ENCODE measurements around the gene MBNL1.
"Not testable (repeated sequence)": the region's sequence is repeated elsewhere in the genome, so short reads cannot be mapped to it uniquely, and the experiment has no call there.

Gene MBNL1

DNA sequence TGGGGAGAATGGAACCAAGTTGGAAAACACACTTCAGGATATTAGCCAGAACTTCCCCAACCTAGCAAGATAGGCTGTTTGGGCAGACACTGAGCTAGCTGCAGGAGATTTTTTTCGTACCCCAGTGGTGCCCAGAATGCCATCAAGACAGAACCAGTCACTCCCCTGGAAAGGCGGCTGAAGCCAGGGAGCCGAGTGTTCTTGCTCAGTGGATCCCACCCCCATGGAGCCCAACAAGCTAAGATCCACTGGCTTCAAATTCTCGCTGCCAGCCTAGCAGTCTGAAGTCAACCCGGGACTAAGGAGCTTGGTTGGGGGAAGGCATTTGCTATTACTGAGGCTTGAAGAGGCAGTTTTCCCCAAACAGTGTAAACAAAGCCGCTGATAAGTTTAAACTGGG is 152.4 kb downstream of the MBNL1 start:
- Histone ChIP-seq H3K36me3 (ENCODE audit: control insufficient read depth, insufficient read depth, low read length) (peaks cover 14% of the 10 kb centered on the region), H3K4me3 (replicated peaks; ENCODE audit: low read depth, low read length) (no peak overlapping the region), H3K27me3 (replicated peaks; ENCODE audit: control insufficient read depth, insufficient read depth, low read length) (no peaks in the 10 kb centered on the region)
- DNase-seq (ENCODE audit: extremely low read depth, insufficient read length), result no peak
- TF ChIP-seq, protein P1, sequence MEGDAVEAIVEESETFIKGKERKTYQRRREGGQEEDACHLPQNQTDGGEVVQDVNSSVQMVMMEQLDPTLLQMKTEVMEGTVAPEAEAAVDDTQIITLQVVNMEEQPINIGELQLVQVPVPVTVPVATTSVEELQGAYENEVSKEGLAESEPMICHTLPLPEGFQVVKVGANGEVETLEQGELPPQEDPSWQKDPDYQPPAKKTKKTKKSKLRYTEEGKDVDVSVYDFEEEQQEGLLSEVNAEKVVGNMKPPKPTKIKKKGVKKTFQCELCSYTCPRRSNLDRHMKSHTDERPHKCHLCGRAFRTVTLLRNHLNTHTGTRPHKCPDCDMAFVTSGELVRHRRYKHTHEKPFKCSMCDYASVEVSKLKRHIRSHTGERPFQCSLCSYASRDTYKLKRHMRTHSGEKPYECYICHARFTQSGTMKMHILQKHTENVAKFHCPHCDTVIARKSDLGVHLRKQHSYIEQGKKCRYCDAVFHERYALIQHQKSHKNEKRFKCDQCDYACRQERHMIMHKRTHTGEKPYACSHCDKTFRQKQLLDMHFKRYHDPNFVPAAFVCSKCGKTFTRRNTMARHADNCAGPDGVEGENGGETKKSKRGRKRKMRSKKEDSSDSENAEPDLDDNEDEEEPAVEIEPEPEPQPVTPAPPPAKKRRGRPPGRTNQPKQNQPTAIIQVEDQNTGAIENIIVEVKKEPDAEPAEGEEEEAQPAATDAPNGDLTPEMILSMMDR (IDR thresholded peaks at IDR 0.05; ENCODE audit: insufficient read depth, low read length, poor library complexity, severe bottlenecking), result no peak

DNA sequence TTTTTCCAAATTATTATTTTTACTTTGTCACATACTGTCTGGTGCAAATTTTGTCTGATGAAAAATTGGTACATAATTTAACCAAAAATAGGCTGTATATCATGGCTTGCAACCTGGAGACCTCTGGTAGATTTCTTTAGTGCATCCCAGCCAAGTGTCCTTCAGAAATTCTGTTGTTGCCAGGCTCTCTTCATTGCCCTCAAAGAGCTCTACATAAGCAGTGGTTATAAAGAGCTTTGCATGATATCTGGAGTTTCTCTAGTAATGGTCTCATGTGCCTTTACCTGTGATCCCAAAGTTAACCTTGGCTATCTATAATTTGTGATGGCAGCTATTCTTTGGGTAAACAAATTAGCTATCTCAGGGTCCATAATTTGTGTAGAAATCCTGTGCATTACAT is 157.7 kb downstream of the MBNL1 start:
- DNase-seq (ENCODE audit: extremely low read depth, insufficient read length), result no peak
- Histone ChIP-seq H3K27me3 (replicated peaks; ENCODE audit: control insufficient read depth, insufficient read depth, low read length) (no peaks in the 10 kb centered on the region), H3K4me3 (replicated peaks; ENCODE audit: low read depth, low read length) (no peak overlapping the region), H3K36me3 (ENCODE audit: control insufficient read depth, insufficient read depth, low read length) (peaks cover 2% of the 10 kb centered on the region; the same call in 1 of the 2 replicates)
- TF ChIP-seq, protein P1 (IDR thresholded peaks at IDR 0.05; ENCODE audit: insufficient read depth, low read length, poor library complexity, severe bottlenecking), result no peak

DNA sequence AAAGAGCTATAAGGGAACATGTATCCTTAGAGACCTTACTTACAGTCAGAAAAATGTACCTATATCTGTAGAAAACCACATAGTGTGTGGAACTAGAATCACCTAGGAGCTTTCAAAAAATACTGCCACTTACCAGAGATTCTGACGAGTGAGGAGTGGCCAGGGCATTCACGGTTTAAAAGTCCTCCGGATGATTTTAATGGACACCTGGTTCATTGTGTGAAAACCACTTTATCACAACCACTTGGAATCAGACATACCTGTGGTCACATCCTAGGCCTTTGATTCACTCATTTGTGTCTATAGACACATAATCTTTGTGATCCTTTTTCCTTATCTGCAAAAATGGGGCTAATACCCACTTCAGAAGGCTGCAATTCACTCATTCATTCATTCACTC is 159.8 kb downstream of the MBNL1 start:
- H3K27me3 ChIP-seq (replicated peaks; ENCODE audit: control insufficient read depth, insufficient read depth, low read length), result no peaks in the 10 kb centered on the region
- TF ChIP-seq, protein P1 (IDR thresholded peaks at IDR 0.05; ENCODE audit: insufficient read depth, low read length, poor library complexity, severe bottlenecking), result no peak
- H3K36me3 ChIP-seq (ENCODE audit: control insufficient read depth, insufficient read depth, low read length), result peaks cover 4% of the 10 kb centered on the region
- no peak for DNase-seq (ENCODE audit: extremely low read depth, insufficient read length)
- H3K4me3 ChIP-seq (replicated peaks; ENCODE audit: low read depth, low read length), result no peak overlapping the region

DNA sequence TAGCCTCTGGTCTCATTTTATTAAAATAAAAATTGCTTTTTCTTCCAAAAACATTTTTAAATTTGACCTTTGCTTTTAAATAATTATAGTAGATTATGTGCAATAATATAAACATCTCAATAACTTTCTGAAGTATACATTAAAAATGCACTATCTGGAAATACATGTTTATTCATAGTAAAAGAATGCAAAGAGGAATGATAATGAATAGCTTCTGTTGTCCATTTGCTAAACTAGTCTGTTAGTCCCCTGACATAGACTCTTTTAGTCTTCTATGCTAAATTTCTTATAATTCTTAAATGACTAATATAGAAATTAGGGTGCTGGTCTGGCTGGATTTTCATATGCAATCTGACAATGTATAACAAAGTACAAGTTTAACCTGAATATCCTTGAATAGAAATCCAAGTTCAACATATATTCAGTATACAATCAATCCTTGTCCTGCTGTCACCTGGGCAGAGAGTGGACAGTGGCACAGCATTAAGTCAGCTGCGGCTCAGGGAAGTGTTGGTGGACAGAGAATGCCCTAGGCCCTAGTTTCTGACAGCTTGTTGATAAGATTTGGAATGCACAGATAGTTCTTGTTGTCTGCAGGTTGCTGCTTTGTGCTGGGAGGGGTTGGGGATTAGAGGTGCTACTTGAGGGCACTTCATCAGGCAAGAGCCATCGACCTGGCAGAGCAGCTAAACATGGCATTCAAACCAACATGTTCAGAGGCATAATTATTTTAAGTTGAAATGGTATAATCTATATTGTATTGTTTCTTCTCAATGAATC is 161.7 kb downstream of the MBNL1 start:
- Histone ChIP-seq H3K4me3 (replicated peaks; ENCODE audit: low read depth, low read length) (no peak overlapping the region), H3K36me3 (ENCODE audit: control insufficient read depth, insufficient read depth, low read length) (peaks cover 9% of the 10 kb centered on the region), H3K27me3 (replicated peaks; ENCODE audit: control insufficient read depth, insufficient read depth, low read length) (no peaks in the 10 kb centered on the region)
- DNase-seq (ENCODE audit: extremely low read depth, insufficient read length), result no peak
- TF ChIP-seq, protein P1 (IDR thresholded peaks at IDR 0.05; ENCODE audit: insufficient read depth, low read length, poor library complexity, severe bottlenecking), result no peak

DNA sequence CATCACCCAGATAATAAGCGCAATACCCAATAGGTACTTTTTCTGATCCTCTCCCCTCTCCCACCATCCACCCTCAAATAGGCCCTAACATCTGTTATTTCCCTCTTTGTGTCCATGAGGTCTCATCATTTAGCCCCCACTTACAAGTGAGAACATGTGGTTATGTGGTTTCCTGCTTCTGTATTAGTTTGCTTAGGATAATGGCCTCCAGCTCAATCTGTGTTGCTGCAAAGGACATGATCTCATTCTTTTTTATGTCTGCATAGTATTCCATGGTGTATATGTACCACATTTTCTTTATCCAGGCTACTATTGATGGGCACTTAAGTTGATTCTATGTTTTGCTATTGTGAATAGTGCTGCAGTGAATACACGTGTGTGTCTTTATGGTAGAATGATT is 165.4 kb downstream of the MBNL1 start:
- no peak for DNase-seq (ENCODE audit: extremely low read depth, insufficient read length)
- TF ChIP-seq, protein P1 (IDR thresholded peaks at IDR 0.05; ENCODE audit: insufficient read depth, low read length, poor library complexity, severe bottlenecking), result no peak
- peaks cover 9% of the 10 kb centered on the region for H3K36me3 ChIP-seq (ENCODE audit: control insufficient read depth, insufficient read depth, low read length)
- no peak overlapping the region for H3K4me3 ChIP-seq (replicated peaks; ENCODE audit: low read depth, low read length)
- no peaks in the 10 kb centered on the region for H3K27me3 ChIP-seq (replicated peaks; ENCODE audit: control insufficient read depth, insufficient read depth, low read length)

DNA sequence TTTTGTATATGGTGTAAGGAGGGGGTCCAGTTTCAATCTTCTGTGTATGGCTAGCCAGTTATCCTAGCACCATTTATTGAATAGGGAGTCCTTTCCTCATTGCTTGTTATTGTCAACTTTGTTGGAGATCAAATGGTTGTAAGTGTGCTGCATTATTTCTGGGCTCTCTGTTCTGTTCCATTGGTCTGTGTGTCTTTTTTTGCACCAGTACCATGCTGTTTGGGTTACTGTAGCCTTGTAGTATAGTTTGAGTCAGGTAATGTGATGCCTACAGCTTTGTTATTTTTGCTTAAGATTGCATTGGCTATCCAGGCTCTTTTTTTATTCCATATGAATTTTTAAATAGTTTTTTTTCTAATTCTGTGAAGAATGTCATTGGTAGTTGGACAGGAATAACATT is 166.5 kb downstream of the MBNL1 start:
- not testable (repeated sequence) for H3K36me3 ChIP-seq (ENCODE audit: control insufficient read depth, insufficient read depth, low read length); DNase-seq (ENCODE audit: extremely low read depth, insufficient read length); H3K4me3 ChIP-seq (replicated peaks; ENCODE audit: low read depth, low read length); H3K27me3 ChIP-seq (replicated peaks; ENCODE audit: control insufficient read depth, insufficient read depth, low read length)
